ENCODE data around the gene ERP44.

GRCh38 chr9:100083448-100084127, 15.2 kb downstream of the ERP44 start:
- no peak for TF ChIP-seq CTCF (IDR thresholded peaks at IDR 0.05)
- no peak for TF ChIP-seq SIN3A (IDR thresholded peaks at IDR 0.05; ENCODE audit: borderline replicate concordance, insufficient read depth, low read depth, low read length)
- no peak for TF ChIP-seq POLR2AphosphoS5 (IDR thresholded peaks at IDR 0.05; ENCODE audit: low read depth, low read length)
- no peak for TF ChIP-seq REST (IDR thresholded peaks at IDR 0.05; ENCODE audit: insufficient read depth in 1 of 2, low read depth in 2 of 2, low read length in 1 of 2)

Measured in Panc1 (cell line).